Type B pancreatic cell (in vitro differentiated cells): ENCODE data around the gene CUX1. TPM values are rescaled to one million over a fixed set of nuclear protein-coding genes. Genes with fewer than 3 reads are reported as not detected.

Source experiments
- DNase-seq: peaks from one replicate; pipeline ENCODE4 v3.0.0; 2021; ENCODE audit warnings: mixed read lengths; ENCODE audit not compliant: unreplicated experiment; ENCODE audit errors: extremely low spot score
- H3K27ac Mint-ChIP-seq: 2 replicates; pipeline ENCODE4 v1.8.0; 2021; ENCODE audit warnings: mild to moderate bottlenecking, mixed read lengths
- H3K27me3 Mint-ChIP-seq: 2 replicates; pipeline ENCODE4 v1.8.0; 2021; ENCODE audit warnings: mixed read lengths
- H3K36me3 Mint-ChIP-seq: 2 replicates; pipeline ENCODE4 v1.8.0; 2021; ENCODE audit warnings: mixed read lengths
- H3K4me1 Mint-ChIP-seq: one replicate; pipeline ENCODE4 v1.8.0; 2021; ENCODE audit warnings: mixed read lengths; ENCODE audit not compliant: unreplicated experiment
- H3K4me3 Mint-ChIP-seq: 2 replicates; pipeline ENCODE4 v1.8.0; 2021; ENCODE audit warnings: mild to moderate bottlenecking, mixed read lengths
- H3K9me3 Mint-ChIP-seq: 2 replicates; pipeline ENCODE4 v1.8.0; 2021; ENCODE audit warnings: mixed read lengths
- CTCF ChIP-seq: fragments of 200-600 bp; sonication (generic); conservative IDR thresholded peaks from 2 replicates; pipeline ENCODE4 v1.5.0; 2021; ENCODE audit warnings: antibody characterized with exemption, mild to moderate bottlenecking
- total RNA-seq: library from RNA; stranded (reverse); gene quantifications from 2 replicates; pipeline ENCODE4 v1.2.1, GENCODE V29; 2021; ENCODE audit warnings: low replicate concordance

CUX1 gene
- total RNA-seq, 1 donor from 2014 or later: 76.4 TPM

- TF ChIP-seq CTCF: no peak
- no peaks in the 10 kb centered on the region for H3K27me3 Mint-ChIP-seq
- DNase-seq: no peak
- H3K4me3 Mint-ChIP-seq: no peak overlapping the region
- H3K27ac Mint-ChIP-seq: no peak overlapping the region
- H3K36me3 Mint-ChIP-seq: peaks cover 19% of the 10 kb centered on the region
- H3K9me3 Mint-ChIP-seq: no peaks in the 10 kb centered on the region
- H3K4me1 Mint-ChIP-seq: peaks cover 13% of the 10 kb centered on the region
These were observed 105.5 kb downstream of the CUX1 start for GRCh38 chr7:101922631-101923601.

- H3K27me3 Mint-ChIP-seq: no peaks in the 10 kb centered on the region
- peaks cover 13% of the 10 kb centered on the region for H3K4me1 Mint-ChIP-seq
- no peaks in the 10 kb centered on the region for H3K9me3 Mint-ChIP-seq
- no peak overlapping the region for H3K4me3 Mint-ChIP-seq
- DNase-seq: no peak
- TF ChIP-seq CTCF: no peak
- peaks cover 19% of the 10 kb centered on the region for H3K36me3 Mint-ChIP-seq
- H3K27ac Mint-ChIP-seq: no peak overlapping the region
These were observed 106.2 kb downstream of the CUX1 start for GRCh38 chr7:101923602-101923985.

- Mint-ChIP-seq H3K36me3 (peaks cover 18% of the 10 kb centered on the region), H3K4me3 (no peak overlapping the region), H3K27ac (no peak overlapping the region), H3K27me3 (no peaks in the 10 kb centered on the region), H3K4me1 (peaks cover 13% of the 10 kb centered on the region), H3K9me3 (peaks cover under 1% of the 10 kb centered on the region)
- no peak for TF ChIP-seq CTCF
- DNase-seq: no peak
These were observed 106.7 kb downstream of the CUX1 start for GRCh38 chr7:101924171-101924570.

- peaks cover 9% of the 10 kb centered on the region for H3K9me3 Mint-ChIP-seq
- H3K4me3 Mint-ChIP-seq: no peak overlapping the region
- peaks cover 13% of the 10 kb centered on the region for H3K4me1 Mint-ChIP-seq
- peaks cover 22% of the 10 kb centered on the region for H3K36me3 Mint-ChIP-seq
- DNase-seq: no peak
- TF ChIP-seq CTCF: no peak
- H3K27ac Mint-ChIP-seq: no peak overlapping the region
- H3K27me3 Mint-ChIP-seq: no peaks in the 10 kb centered on the region
These were observed 108.8 kb downstream of the CUX1 start for GRCh38 chr7:101926265-101926664.

- TF ChIP-seq CTCF: no peak
- DNase-seq: no peak
- H3K27ac Mint-ChIP-seq: no peak overlapping the region
- H3K9me3 Mint-ChIP-seq: peaks cover 9% of the 10 kb centered on the region
- no peak overlapping the region for H3K4me3 Mint-ChIP-seq
- peaks cover 5% of the 10 kb centered on the region for H3K27me3 Mint-ChIP-seq
- H3K4me1 Mint-ChIP-seq: peaks cover 21% of the 10 kb centered on the region
- peaks cover 26% of the 10 kb centered on the region for H3K36me3 Mint-ChIP-seq
These were observed 110.0 kb downstream of the CUX1 start for GRCh38 chr7:101927389-101927788.
